PC-3 (cell line): ENCODE data around the gene MRPL51.

Experiments
- EZH2 ChIP-seq: fragments of 300-600 bp; sonication (generic); IDR thresholded peaks from one replicate; pipeline ENCODE4 v1.6.1; 2017; ENCODE audit warnings: antibody characterized with exemption, mild to moderate bottlenecking, low read length; ENCODE audit not compliant: unreplicated experiment
- EZH2phosphoT487 ChIP-seq: fragments of 300-600 bp; sonication (generic); IDR thresholded peaks from 2 replicates; pipeline ENCODE4 v1.6.1; 2018; ENCODE audit warnings: mild to moderate bottlenecking, antibody characterized with exemption, low read length, borderline replicate concordance
- TF ChIP-seq, protein P1 (sequence below): fragments of 300-600 bp; sonication (generic); conservative IDR thresholded peaks from 2 replicates; pipeline ENCODE4 v1.5.1; 2017; ENCODE audit warnings: antibody characterized with exemption, low read depth, mild to moderate bottlenecking, low read length

DNA sequence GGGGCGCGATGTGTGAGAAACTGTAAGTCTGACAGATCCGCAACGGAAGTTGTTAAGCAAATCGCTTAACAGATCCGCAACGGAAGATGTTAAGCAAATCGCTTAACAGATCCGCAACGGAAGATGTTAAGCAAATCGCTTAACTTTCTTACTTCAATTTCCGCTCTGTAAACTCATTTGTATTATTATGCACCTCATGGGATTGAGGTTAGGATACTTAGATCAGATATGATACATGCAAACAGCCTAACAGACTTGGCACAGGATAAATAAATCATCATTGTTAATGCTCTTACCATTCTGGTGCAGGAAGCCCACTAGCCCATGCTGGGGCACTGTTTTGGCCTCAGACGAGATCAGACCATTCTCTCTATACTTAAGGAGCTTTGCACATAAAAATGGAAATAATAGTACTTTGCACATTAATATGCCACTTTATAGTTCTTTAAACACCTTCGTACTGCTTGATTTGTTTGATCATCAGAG lies 1.2 kb upstream of the MRPL51 start:
- TF ChIP-seq, protein P1, sequence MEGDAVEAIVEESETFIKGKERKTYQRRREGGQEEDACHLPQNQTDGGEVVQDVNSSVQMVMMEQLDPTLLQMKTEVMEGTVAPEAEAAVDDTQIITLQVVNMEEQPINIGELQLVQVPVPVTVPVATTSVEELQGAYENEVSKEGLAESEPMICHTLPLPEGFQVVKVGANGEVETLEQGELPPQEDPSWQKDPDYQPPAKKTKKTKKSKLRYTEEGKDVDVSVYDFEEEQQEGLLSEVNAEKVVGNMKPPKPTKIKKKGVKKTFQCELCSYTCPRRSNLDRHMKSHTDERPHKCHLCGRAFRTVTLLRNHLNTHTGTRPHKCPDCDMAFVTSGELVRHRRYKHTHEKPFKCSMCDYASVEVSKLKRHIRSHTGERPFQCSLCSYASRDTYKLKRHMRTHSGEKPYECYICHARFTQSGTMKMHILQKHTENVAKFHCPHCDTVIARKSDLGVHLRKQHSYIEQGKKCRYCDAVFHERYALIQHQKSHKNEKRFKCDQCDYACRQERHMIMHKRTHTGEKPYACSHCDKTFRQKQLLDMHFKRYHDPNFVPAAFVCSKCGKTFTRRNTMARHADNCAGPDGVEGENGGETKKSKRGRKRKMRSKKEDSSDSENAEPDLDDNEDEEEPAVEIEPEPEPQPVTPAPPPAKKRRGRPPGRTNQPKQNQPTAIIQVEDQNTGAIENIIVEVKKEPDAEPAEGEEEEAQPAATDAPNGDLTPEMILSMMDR: no peak
- TF ChIP-seq EZH2phosphoT487: no peak
- no peak for TF ChIP-seq EZH2
